HEK293 (cell line): ENCODE measurements around the gene C19orf33.
A peak's percentile ranks its signal among the peaks of the same experiment; 100 is the strongest.

Source experiments
- CTCF ChIA-PET: fragments of 350-600 bp; formaldehyde crosslinking; extraction: SDS; loops from one replicate; lab custom pipeline; 2021; ENCODE audit warnings: antibody characterized with exemption; lab: Yijun Ruan, JAX
- POLR2A ChIA-PET: fragments of 300-600 bp; formaldehyde crosslinking; extraction: SDS; loops from one replicate; lab custom pipeline; 2020; ENCODE audit warnings: antibody characterized with exemption, inconsistent platforms; lab: Yijun Ruan, JAX
- H3K27ac ChIP-seq: fragments of 200-500 bp; sonication (Bioruptor generic); 2 replicates; pipeline ENCODE4 v1.5.1; 2014; ENCODE audit warnings: low read depth, low read length, control low read depth, inconsistent platforms; ENCODE audit errors: extremely low read depth
- H3K36me3 ChIP-seq, 2 experiments: fragments of 200-500 bp in 1 of 2; sonication (Bioruptor generic) in 1 of 2; 1 replicate in 1 of 2; 2 replicates in 1 of 2; pipeline ENCODE4 v1.5.1; 2014 to 2017; ENCODE audit warnings: inconsistent platforms in 2 of 2, low read length in 2 of 2; ENCODE audit not compliant: control insufficient read depth in 2 of 2, insufficient read depth in 1 of 2
- H3K4me1 ChIP-seq: fragments of 200-500 bp; sonication (Bioruptor generic); 2 replicates; pipeline ENCODE4 v1.5.1; 2014; ENCODE audit warnings: mild to moderate bottlenecking, low read length, inconsistent platforms; ENCODE audit not compliant: control insufficient read depth, insufficient read depth
- H3K4me3 ChIP-seq: 2 replicates; pipeline ENCODE4 v1.5.1; 2011; ENCODE audit warnings: low read depth, mild to moderate bottlenecking, control low read depth, low read length, moderate library complexity
- H3K9me3 ChIP-seq: fragments of 200-500 bp; sonication (Bioruptor generic); 2 replicates; pipeline ENCODE4 v1.5.1; 2014; ENCODE audit warnings: low read depth, low read length, inconsistent platforms; ENCODE audit not compliant: control insufficient read depth, insufficient read depth
- HOXA7 ChIP-seq: sonication (generic); formaldehyde crosslinking; IDR thresholded peaks from 2 replicates; pipeline ENCODE4 v1.8.1; 2022; ENCODE audit warnings: missing genetic modification reagents, borderline replicate concordance
- SP3 ChIP-seq: fragments of 450-650 bp; formaldehyde crosslinking; IDR thresholded peaks from 2 replicates; pipeline ENCODE4 v1.5.1; 2016; ENCODE audit warnings: missing biosample characterization, missing genetic modification characterization
- ZBTB17 ChIP-seq: fragments of 450-650 bp; formaldehyde crosslinking; IDR thresholded peaks from 2 replicates; pipeline ENCODE4 v1.5.1; 2016; ENCODE audit warnings: missing biosample characterization, missing genetic modification characterization
- ZFP3 ChIP-seq: fragments of 450-650 bp; formaldehyde crosslinking; IDR thresholded peaks from 2 replicates; pipeline ENCODE4 v1.5.1; 2016; ENCODE audit warnings: low read depth, missing biosample characterization, missing genetic modification characterization
- ZNF10 ChIP-seq: fragments of 450-650 bp; formaldehyde crosslinking; IDR thresholded peaks from 2 replicates; pipeline ENCODE4 v1.5.1; 2017; ENCODE audit warnings: missing biosample characterization, missing genetic modification characterization
- ZNF223 ChIP-seq: fragments of 450-650 bp; formaldehyde crosslinking; IDR thresholded peaks from 2 replicates; pipeline ENCODE4 v1.5.1; 2016; ENCODE audit warnings: missing biosample characterization, missing genetic modification characterization
- ZNF292 ChIP-seq: fragments of 450-650 bp; formaldehyde crosslinking; IDR thresholded peaks from 2 replicates; pipeline ENCODE4 v1.5.1; 2016; ENCODE audit warnings: low read depth, missing biosample characterization, missing genetic modification characterization, borderline replicate concordance
- ZNF596 ChIP-seq: fragments of 450-650 bp; IDR thresholded peaks from 2 replicates; pipeline ENCODE4 v1.5.0; 2018; ENCODE audit warnings: missing biosample characterization, mild to moderate bottlenecking, missing genetic modification characterization, moderate library complexity
- ZNF621 ChIP-seq: fragments of 450-650 bp; formaldehyde crosslinking; IDR thresholded peaks from 2 replicates; pipeline ENCODE4 v1.5.1; 2017; ENCODE audit warnings: missing biosample characterization, missing genetic modification characterization
- ZNF707 ChIP-seq: fragments of 450-650 bp; formaldehyde crosslinking; IDR thresholded peaks from 2 replicates; pipeline ENCODE4 v1.5.1; 2016; ENCODE audit warnings: missing biosample characterization, missing genetic modification characterization
- ZNF776 ChIP-seq: fragments of 450-650 bp; formaldehyde crosslinking; IDR thresholded peaks from 2 replicates; pipeline ENCODE4 v1.5.0; 2017; ENCODE audit warnings: missing biosample characterization, missing genetic modification characterization, borderline replicate concordance
- TF ChIP-seq, protein P1 (sequence below): fragments of 450-650 bp; formaldehyde crosslinking; IDR thresholded peaks from 2 replicates; pipeline ENCODE4 v1.5.1; 2017; ENCODE audit warnings: missing biosample characterization, missing genetic modification characterization
- TF ChIP-seq, protein P2 (sequence below): fragments of 450-650 bp; formaldehyde crosslinking; IDR thresholded peaks from 2 replicates; pipeline ENCODE4 v1.5.1; 2016; ENCODE audit warnings: missing biosample characterization, missing genetic modification characterization
- TF ChIP-seq, protein P3 (sequence below): fragments of 450-650 bp; formaldehyde crosslinking; IDR thresholded peaks from 2 replicates; pipeline ENCODE4 v1.5.0; 2017; ENCODE audit warnings: missing biosample characterization, missing genetic modification characterization, borderline replicate concordance

C19orf33 gene

DNA sequence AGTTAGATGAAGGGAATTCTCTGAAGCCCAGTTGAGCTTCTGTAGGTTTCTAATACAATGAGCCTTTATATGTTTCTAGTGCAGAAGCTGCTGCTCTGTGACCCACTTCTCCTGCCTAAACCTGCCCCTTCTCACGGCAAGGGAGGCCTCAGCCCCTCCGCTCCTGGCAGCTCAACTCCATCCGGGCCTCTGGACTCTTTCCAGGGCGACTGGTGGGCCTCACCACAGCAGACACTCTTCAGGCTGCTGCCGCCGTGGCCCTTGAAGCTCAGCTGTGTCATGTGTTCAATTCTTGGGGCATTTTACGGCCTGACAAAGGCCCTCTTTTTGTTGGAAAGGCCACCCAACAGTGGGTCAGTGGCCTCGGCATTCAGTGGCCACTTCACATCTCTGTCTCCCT, 10.0 kb upstream of the C19orf33 start:
- Histone ChIP-seq H3K9me3 (no peaks in the 10 kb centered on the region), H3K4me1 (no peaks in the 10 kb centered on the region), H3K27ac (no peak overlapping the region), H3K36me3 (peaks cover 29 to 40% of the 10 kb centered on the region in 2 experiments; a peak in 2 of 3 replicates), H3K4me3 (no peak overlapping the region)
- TF ChIP-seq ZNF10 (tag by site-specific recombination) (peak; percentile 81), ZBTB17 (tag by site-specific recombination) (peak; percentile 28; the same call in 1 of the 2 replicates), ZNF223 (tag by site-specific recombination) (no peak)
- ChIA-PET CTCF (interaction anchor here (0.7 to 1.6 kb wide), 4 partner anchors 9 to 61 kb away, joined by 3 to 7 read pairs (median 4); partner anchors contain the start of gene CATSPERG), POLR2A (interaction anchor here (0.7 to 1.8 kb wide), 2 partner anchors 28 to 632 kb away, joined by 3 to 5 read pairs; no protein-coding TSS in a partner anchor)

DNA sequence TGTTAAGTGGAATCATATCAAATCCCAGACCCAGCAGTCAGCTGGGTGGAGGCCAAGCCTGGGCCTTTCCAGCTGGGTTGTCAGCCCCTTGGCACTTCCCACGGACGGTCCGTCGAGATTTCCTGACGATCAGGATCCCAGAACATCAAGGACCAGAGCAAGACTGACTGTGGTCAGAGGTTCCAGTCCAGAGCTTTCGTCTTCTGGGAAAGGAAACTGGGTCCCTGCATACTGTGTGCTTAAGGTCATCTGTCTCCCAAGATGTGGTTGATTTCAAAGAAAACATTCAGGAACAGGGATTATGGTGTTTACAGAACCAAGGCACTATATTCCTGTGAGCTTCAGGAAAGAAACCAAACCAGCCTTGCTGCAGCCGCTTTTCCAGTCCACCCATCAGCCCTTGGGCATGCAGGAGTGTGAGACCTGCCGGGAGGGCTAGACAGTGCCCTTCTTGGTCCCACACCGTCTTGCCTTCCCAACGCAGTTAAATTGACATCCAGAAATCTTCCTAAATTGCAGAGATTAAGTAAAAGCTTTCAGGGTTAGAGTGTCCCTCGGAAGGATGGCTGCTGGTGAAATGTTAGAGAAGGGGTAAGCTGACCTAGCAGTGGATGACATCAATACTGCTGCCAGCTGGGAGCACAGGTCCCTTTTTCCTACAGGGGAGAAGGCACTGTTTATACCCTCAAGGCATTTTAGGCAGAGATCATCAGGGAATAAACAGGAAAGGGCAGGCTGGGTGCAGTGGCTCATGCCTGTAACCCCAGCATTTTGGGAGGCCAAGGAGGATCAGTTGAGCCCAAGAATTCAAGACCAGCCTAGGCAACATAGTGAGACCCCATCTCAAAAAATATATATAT, 5.0 kb upstream of the C19orf33 start:
- Histone ChIP-seq H3K36me3 (no peaks in the 10 kb centered on the region; a peak in 1 of 3 replicates), H3K27ac (peak overlapping the region; percentile 8; the same call in 1 of the 2 replicates), H3K4me3 (no peak overlapping the region), H3K4me1 (no peaks in the 10 kb centered on the region), H3K9me3 (no peaks in the 10 kb centered on the region)
- POLR2A ChIA-PET = interaction anchor here (0.6 to 1.4 kb wide), 4 partner anchors 11 to 44 kb away, joined by 3 to 5 read pairs (median 4); partner anchors contain the start of gene PPP1R14A
- TF ChIP-seq, protein P1, sequence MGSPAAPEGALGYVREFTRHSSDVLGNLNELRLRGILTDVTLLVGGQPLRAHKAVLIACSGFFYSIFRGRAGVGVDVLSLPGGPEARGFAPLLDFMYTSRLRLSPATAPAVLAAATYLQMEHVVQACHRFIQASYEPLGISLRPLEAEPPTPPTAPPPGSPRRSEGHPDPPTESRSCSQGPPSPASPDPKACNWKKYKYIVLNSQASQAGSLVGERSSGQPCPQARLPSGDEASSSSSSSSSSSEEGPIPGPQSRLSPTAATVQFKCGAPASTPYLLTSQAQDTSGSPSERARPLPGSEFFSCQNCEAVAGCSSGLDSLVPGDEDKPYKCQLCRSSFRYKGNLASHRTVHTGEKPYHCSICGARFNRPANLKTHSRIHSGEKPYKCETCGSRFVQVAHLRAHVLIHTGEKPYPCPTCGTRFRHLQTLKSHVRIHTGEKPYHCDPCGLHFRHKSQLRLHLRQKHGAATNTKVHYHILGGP (tag by site-specific recombination) = peak; percentile 7; the same call in 1 of the 2 replicates
- TF ChIP-seq, protein P2, sequence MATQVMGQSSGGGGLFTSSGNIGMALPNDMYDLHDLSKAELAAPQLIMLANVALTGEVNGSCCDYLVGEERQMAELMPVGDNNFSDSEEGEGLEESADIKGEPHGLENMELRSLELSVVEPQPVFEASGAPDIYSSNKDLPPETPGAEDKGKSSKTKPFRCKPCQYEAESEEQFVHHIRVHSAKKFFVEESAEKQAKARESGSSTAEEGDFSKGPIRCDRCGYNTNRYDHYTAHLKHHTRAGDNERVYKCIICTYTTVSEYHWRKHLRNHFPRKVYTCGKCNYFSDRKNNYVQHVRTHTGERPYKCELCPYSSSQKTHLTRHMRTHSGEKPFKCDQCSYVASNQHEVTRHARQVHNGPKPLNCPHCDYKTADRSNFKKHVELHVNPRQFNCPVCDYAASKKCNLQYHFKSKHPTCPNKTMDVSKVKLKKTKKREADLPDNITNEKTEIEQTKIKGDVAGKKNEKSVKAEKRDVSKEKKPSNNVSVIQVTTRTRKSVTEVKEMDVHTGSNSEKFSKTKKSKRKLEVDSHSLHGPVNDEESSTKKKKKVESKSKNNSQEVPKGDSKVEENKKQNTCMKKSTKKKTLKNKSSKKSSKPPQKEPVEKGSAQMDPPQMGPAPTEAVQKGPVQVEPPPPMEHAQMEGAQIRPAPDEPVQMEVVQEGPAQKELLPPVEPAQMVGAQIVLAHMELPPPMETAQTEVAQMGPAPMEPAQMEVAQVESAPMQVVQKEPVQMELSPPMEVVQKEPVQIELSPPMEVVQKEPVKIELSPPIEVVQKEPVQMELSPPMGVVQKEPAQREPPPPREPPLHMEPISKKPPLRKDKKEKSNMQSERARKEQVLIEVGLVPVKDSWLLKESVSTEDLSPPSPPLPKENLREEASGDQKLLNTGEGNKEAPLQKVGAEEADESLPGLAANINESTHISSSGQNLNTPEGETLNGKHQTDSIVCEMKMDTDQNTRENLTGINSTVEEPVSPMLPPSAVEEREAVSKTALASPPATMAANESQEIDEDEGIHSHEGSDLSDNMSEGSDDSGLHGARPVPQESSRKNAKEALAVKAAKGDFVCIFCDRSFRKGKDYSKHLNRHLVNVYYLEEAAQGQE = no peak
- TF ChIP-seq ZFP3 = no peak
- TF ChIP-seq ZNF707 = no peak
- peak; percentile 29; the same call in 1 of the 2 replicates for TF ChIP-seq ZBTB17 (tag by site-specific recombination)
- no peak for TF ChIP-seq ZNF621
- TF ChIP-seq ZNF776 (tag by site-specific recombination) = no peak
- TF ChIP-seq HOXA7 (CRISPR knock-in tag) = no peak
- CTCF ChIA-PET = interaction anchor here (0.6 to 1.1 kb wide), 7 partner anchors 10 to 396 kb away, joined by 3 to 8 read pairs (median 4); no protein-coding TSS in a partner anchor

DNA sequence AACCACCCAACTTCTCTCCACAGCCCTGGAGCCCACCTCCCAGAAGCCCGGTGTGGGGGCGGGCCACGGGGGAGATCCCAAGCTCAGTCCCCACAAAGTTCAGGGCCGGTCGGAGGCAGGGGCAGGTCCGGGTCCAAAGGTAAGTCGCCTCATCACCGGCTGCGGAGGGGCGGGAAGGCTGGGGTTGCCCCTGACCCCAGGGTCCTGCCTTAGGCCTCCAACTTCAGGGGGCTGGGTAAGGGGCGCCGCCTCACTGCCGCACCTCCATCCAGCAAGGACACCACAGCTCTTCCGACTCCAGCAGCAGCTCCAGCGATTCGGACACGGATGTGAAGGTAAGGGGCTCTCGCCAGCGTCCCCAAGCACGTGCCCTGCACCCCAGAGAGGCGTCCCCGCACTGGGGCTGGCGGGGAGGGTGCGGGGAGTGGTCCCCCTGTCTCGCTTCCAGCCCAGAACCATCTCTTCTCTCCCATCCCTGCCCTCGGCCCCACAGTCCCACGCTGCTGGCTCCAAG, 358 bp downstream of the C19orf33 start:
- H3K4me1 ChIP-seq = peaks cover 11% of the 10 kb centered on the region
- ChIA-PET CTCF (interaction anchor here (0.5 to 1.6 kb wide), 4 partner anchors 21 to 92 kb away, joined by 3 to 4 read pairs (median 4); no protein-coding TSS in a partner anchor), POLR2A (interaction anchor here (0.6 to 1.6 kb wide), 9 partner anchors 8 to 84 kb away, joined by 3 to 10 read pairs (median 5); partner anchors contain the start of genes GGN, PSMD8, SPINT2 and SPRED3)
- H3K9me3 ChIP-seq = no peaks in the 10 kb centered on the region
- H3K36me3 ChIP-seq = peaks cover 13 to 20% of the 10 kb centered on the region in 2 experiments; a peak in 2 of 3 replicates
- no peak overlapping the region for H3K4me3 ChIP-seq
- no peak overlapping the region; the same call in 1 of the 2 replicates for H3K27ac ChIP-seq
- TF ChIP-seq ZNF596 = no peak
- TF ChIP-seq SP3 (tag by site-specific recombination) = no peak
- TF ChIP-seq, protein P1 (tag by site-specific recombination) = no peak
- TF ChIP-seq ZNF292 (tag by site-specific recombination) = no peak
- TF ChIP-seq, protein P3, sequence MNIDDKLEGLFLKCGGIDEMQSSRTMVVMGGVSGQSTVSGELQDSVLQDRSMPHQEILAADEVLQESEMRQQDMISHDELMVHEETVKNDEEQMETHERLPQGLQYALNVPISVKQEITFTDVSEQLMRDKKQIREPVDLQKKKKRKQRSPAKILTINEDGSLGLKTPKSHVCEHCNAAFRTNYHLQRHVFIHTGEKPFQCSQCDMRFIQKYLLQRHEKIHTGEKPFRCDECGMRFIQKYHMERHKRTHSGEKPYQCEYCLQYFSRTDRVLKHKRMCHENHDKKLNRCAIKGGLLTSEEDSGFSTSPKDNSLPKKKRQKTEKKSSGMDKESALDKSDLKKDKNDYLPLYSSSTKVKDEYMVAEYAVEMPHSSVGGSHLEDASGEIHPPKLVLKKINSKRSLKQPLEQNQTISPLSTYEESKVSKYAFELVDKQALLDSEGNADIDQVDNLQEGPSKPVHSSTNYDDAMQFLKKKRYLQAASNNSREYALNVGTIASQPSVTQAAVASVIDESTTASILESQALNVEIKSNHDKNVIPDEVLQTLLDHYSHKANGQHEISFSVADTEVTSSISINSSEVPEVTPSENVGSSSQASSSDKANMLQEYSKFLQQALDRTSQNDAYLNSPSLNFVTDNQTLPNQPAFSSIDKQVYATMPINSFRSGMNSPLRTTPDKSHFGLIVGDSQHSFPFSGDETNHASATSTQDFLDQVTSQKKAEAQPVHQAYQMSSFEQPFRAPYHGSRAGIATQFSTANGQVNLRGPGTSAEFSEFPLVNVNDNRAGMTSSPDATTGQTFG (tag by site-specific recombination) = no peak
- no peak for TF ChIP-seq HOXA7 (CRISPR knock-in tag)
